Measurements from ENCODE around the gene SMIM5.

- TF ChIP-seq EZH2 (IDR thresholded peaks at IDR 0.05): no peak
- no peak for TF ChIP-seq CTCF (IDR thresholded peaks at IDR 0.05)
- TF ChIP-seq EZH2phosphoT487 (IDR thresholded peaks at IDR 0.05): no peak
Measured at GRCh38 chr17:75643643-75644017, 10.4 kb downstream of the SMIM5 start.

All from neural progenitor cell (in vitro differentiated cells).